GM19452 (cell line): ENCODE measurements around the gene PREX1.

ENCODE experiments used
- ATAC-seq: cut with Tn5 transposase; IDR thresholded peaks from one replicate; pipeline ENCODE4 v1.9.1; 2021; ENCODE audit not compliant: unreplicated experiment

The PREX1 gene

DNA sequence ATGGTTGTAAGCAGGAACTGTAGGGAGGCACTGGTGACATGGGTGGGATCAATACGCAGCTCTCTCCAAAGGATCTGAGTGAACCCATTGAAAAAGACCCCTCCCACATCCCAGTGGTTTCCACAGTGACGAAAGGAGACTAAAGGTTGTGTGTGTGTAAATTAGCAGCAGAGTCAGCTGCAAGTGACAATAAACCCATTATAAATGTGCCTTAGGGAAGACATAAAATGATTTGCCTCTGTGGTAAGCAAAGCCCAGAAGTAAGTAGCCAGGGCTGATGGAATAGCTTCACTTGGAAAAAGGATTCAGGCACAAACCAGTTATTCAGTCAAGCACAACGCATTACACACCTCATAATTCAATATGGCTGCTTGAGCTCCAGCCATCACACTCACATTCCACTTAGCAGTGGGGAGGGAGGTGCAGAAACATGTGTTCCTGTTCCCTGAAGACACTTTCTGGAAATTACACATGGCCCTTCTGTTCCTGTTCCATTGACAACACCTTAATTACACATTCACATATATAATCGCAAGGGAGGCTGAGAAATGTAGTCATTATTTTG lies 231.4 kb downstream of the PREX1 start:
- no peak for ATAC-seq

DNA sequence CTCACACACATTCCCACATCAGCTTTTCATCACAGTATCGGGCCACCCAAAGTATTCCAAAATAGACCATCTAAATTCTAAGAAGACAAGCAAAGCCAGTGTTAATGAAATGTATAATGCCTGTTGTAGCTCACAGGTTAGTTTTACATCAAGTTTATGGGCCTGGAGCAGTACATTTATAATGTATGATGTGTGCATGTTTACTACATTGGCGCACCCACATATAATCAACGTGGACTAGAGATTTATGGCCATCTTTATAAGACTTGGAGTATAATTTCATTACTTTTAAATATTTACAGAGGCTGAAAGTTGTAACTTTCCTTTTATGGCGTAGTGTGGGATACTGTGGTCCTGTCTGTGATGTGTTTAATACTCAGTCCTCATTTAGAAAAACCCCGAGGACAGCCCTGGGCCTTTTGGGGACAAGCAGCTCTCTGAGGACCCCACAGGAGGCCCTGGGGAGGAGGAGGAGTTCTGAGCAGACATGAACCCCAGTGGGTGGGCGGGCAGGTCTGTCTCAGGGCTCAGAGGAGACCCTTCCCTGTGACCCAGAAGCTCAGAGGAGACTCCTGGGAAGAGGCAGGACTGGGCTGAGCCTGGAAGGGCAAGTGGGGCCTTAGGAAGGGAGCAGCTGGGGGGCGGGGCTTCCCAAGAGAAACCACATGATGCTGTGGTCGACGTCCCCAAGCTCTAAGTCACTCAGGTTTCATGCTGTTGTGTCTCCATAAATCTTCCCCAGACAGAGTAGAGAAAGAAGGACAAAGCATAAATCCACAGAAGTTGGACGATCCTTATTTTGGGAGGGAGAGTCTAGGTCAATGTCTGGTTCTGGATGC lies 232.1 kb downstream of the PREX1 start:
- no peak for ATAC-seq

DNA sequence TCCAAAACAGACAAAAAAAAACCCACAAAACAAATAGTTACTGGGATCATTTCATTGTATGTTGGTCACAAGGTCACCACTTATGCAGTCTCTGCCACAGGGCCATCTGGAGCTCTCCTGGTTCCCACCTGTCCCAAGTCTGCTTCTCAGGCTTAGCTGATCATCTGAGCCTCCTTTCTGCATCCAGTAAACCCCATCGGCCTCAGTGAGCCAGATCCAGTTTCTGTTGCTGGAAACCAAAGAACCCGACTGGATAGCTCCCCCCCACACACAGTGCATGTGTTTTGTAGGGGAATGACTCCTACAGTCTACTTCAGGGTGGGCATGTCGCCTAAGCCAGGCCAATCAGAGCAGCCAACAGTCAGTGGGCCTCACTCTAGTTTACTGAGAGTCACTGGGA lies 233.3 kb downstream of the PREX1 start:
- no peak for ATAC-seq

DNA sequence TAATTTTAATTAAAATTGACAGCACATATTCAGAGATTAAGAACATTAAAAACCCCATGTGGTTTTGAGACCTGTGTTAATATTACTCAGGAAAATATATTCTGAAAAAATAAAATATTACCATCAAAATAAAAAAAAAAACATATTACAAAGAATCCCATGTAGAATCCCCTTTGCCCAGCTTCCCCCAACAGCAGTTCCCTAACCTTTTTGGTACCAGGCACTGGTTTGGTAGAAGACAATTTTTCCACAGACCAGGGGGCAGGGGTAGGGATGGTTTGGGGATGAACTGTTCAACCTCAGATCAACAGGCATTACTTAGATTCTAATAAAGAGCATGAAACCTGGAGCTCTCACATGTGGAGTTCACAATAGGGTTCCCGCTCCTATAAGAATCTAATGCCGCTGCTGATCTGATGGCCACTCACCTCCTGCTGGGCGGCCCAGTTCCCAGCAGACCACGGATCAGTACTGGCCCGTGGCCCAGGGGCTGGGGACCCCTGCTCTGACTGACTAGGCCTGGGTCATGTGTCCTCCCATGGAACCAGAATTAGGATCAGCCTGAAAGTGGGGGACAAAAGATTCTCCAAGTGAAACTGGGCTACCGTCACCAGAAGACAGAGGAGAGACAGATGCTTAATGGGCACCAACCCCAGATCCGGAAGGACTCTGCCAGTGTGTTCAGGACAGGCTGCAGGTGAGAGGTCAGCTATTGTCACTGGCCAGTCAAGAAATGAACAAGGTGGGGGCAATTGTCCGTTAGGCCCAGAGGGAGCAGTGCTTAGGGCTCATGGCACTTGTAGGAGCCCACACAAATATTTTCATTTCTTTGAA lies 235.5 kb downstream of the PREX1 start:
- no peak for ATAC-seq

DNA sequence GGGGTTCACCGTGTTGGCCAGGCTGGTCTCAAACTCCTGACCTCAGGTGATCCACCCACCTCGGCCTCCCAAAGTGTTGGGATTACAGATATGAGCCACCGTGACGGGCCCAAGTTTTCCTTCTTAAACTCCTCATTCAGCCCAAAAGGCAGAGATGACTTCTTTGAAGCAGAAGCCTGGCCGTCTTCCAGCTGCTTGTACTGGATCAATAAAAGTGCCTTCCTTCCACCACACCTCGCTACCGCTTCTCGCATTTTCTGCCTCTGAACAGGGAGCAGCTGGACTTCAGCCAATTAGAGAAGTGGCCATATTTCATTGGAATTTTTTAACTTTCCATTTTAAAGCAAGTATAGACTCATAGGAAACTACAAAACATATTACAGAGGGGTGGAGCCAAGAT lies 241.1 kb downstream of the PREX1 start:
- no peak for ATAC-seq

DNA sequence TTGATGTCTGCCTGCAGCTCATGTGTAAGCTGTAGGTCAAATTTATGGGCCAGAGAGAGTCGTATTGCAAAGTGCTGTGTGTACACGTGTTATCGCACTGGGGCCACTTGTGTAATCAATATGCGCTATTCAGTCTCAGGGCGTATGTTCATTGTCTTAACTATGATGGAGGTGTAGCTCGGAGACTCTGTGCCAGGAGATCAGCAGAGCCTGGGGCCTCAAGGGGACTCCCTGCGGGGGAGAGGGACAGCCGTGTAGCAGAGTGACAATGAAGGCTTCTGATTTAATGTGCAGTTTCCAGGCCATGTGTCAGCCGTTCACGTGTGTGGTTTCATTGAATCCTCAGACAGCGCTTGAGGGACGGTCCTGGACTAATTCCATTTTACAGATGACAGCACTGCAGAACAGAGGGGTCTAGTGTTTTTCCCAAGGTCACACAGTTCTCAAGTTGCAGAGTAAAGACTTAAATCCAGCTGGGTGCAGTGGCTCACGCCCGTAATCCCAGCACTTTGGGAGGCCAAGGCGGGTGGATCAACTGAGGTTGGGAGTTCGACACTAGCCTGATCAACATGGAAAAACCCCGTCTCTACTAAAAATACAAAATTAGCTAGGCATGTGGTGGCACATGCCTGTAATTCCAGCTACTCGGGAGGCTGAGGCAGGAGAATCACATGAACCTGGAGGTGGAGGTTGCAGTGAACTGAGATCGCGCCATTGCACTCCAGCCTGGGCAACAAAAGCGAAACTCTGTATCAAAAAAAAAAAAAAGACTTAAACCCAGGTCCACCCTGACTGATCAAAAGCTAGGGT lies 242.5 kb downstream of the PREX1 start:
- no peak for ATAC-seq

DNA sequence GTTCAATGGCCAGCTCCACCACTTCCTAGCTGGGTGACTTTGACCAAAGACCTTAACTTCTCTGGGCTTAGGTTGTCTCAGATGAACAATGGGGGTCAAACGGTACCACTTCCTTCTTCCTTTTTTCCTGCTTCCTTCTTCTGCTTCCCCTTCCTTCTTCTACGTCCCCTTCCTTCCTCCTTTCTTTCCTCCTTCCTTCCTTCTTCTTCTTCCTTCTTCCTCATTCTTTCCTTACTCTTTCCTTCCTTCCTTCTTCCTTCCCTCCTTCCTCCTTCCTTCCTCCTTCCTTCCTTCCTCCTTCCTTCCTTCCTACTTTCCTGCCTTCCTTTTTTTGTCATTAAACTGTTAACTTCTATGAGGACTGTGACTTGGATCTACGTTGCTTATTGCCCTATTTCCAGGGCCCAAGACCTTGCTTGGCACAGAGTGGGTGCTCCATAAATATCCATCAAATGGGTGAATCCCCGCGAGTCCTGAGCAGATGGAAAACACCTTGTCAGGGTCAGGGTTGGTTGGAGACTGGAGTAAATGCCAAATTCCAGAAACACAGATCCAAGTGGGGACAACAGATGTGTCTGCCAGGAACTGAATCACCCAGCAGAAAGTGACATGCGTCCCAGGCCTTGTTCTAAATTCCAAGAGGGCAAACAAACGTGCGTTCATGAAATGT lies 243.3 kb downstream of the PREX1 start:
- no peak for ATAC-seq

DNA sequence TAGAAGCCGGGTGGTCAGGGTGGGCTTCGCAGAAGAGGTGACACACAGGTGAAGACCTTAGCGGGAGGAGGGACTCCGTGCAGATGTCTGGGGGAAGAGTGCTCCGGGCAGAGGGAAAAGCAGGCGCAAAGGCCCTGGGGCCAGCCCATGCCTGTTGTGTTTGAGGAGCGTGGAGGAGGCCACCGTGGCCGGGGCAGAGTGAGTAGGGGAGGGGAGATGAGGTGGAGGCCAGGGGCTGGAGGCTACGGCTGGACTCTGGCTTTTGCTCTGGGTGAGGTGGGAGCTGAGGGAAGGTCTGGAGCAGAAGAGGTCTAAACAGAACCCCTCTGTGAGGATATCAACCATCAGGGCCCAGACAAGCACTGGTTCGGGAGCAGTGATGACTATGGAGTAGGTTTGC lies 244.0 kb downstream of the PREX1 start:
- no peak for ATAC-seq

DNA sequence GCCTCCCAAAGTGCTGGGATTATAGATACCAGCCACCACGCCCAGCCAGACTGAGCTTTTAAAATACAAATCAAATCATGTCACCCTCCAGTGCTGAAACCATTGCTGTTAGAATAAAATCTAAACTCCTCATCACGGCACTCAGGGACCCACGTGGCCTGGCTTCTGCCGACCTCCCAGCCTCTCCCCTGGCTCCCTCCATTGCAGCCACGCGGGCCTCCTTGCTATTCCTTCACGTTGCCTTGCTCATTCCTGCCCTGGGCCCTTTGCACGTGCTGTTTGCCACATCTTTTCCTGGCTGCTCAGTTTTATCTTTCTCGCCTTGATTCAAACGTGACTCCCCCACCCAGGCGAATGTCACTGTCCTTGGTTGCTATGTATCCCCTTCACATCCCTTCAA lies 244.6 kb downstream of the PREX1 start:
- ATAC-seq, result no peak

DNA sequence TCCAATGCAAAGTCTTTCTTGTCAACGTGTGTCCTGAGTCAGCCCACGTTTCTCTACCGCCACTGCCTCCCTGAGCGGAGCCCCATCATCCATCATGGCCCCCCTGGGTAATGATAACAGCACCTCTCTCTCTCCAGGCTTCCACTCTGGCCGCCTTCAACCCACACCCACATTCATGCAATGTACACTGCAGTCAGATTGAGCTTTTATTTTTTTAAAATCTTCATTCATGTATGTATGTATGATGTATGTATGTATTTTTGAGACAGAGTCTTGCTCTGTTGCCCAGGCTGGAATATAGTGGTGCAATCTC lies 245.2 kb downstream of the PREX1 start:
- ATAC-seq, result no peak

DNA sequence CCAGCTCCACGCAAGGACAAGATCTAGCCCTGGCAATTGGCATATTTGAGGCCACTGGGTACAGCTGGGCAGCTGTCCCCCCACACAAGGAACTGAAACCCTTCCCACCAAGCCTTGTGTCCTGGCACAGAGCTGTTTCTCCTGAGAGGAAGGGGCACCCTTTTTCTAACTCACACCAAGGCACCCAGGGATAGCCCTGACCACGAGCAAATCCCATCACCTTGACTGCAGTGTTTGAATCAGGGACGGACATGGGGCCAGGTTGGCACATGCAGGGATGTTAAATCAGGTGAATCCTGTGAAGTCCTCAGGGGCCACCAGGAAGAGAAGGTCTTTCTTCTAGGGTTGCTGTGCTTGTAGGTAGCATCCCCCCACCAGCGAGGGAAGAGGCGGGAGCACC lies 246.6 kb downstream of the PREX1 start:
- no peak for ATAC-seq

DNA sequence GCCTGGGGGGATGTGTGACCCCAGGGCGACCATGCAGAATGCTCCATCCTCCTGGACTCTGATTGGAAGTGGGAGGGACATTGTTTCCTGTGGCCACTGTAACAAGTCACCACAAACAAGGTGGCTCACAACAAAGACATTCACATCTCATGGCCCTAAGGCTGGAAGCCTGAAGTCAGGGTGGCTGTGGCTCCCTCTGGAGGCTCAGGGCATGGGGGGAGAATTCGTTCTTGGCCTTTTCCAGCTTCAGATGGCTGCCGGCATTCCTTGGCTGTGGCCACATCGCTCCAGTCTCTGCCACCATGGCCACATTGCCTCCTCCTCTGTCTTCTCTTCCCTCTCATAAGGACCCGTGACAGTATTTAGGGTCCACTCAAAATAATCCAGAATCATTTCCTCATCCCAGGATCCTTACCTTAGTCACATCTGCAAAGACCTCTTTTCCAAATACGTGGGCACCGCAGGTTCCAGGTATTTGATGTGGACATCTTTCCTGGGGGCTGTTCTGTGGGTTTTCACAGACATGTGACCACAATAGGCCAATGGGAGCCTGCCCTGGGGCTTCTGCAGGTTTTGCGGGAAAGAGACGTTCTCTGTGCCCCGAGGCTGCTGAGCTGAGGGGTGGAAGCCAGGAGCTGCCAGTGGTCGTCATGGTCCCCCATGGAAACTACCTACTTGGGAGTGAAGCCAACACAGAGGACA lies 249.3 kb downstream of the PREX1 start:
- ATAC-seq, result no peak

DNA sequence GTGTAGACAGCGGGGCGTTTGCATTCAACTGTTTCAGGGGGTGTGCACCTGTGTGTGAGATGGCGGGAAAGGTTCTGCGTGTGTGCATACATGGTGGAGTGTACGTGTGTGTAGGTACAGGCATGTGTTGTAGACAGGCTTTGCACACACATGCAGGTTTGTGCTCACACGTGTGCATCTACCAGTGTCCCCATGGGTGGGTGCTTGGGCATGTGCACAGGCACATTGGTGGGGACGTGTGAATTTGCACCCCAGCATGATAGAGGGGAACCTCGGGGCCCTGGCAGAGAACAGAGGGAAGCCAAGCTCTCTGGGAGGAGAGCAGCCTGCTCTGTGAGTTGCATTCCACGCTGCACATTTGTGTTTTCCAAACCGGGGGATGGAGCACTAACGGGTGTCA lies 250.2 kb downstream of the PREX1 start:
- no peak for ATAC-seq

DNA sequence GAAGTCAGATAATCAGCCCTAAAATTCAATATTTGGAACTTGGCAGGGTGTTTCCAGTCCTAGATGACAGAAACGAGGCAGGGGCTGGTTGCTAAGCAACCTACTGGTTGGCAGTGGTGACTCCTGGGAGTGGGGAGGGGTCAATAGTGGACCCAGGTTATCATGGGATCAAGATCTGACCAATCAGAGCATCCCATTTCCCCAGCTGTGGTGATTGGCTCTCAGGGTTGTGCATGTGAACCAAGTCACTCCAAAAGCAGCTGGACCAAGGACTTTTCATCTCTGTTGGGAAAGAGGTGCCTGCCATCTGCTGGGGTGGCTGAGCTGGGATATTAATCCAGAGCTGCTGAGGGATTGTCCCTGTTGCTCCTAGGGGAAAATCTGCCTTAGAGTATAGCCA lies 253.4 kb downstream of the PREX1 start:
- no peak for ATAC-seq
